ENCODE results near the gene ZNF71. TPM values are rescaled to one million over a fixed set of nuclear protein-coding genes. Genes with fewer than 3 reads are reported as not detected.

The ZNF71 gene
- total RNA-seq (2014; rRNA removed; shearing (Covaris generic)), result 4.0 and 4.9 TPM in 2 replicates
- 0.68 and 0.71 TPM in 2 replicates for polyA plus RNA-seq (2015; cell fraction: cytosol; rRNA removed)
- polyA plus RNA-seq (2015; cell fraction: nucleus; rRNA removed), result 0.23 and 0.34 TPM in 2 replicates

- peak; percentile 65 for DNase-seq (ENCODE audit: low read depth)
Measured at GRCh38 chr19:56594783-56595547, at the start of gene ZNF71. Gene ZNF71 (plus strand): TSS chr19:56595302. CDS start chr19:56601559, 6,257 bp downstream.

- no peak for DNase-seq (ENCODE audit: low read depth)
Measured at GRCh38 chr19:56547535-56547934, 47.6 kb upstream of the ZNF71 start.

GRCh38 chr19:56554272-56554869 lies 40.7 kb upstream of the ZNF71 start:
- no peak for DNase-seq (ENCODE audit: low read depth)

- DNase-seq (ENCODE audit: low read depth), result no peak
Measured at GRCh38 chr19:56562766-56563165, 32.3 kb upstream of the ZNF71 start.

- DNase-seq (ENCODE audit: low read depth), result no peak
Measured at GRCh38 chr19:56566904-56567273, 28.2 kb upstream of the ZNF71 start.

GRCh38 chr19:56567274-56568120 lies 27.6 kb upstream of the ZNF71 start, which contains the start of gene ZNF470:
Gene ZNF470 (plus strand): TSS chr19:56567468. CDS start chr19:56570312, 2,844 bp downstream.
- peak; percentile 66 for DNase-seq (ENCODE audit: low read depth)

GRCh38 chr19:56572589-56572988 lies 22.5 kb upstream of the ZNF71 start:
- no peak for DNase-seq (ENCODE audit: low read depth)

GRCh38 chr19:56573914-56574313 lies 21.2 kb upstream of the ZNF71 start:
- no peak for DNase-seq (ENCODE audit: low read depth)

- DNase-seq (ENCODE audit: low read depth), result no peak
Measured at GRCh38 chr19:56577719-56578602, 17.1 kb upstream of the ZNF71 start.

GRCh38 chr19:56594446-56594782 lies 688 bp upstream of the ZNF71 start:
- no peak for DNase-seq (ENCODE audit: low read depth)

GRCh38 chr19:56595548-56595899 lies 422 bp downstream of the ZNF71 start:
- DNase-seq (ENCODE audit: low read depth), result no peak

- DNase-seq (ENCODE audit: low read depth), result no peak
Measured at GRCh38 chr19:56596676-56597075, 1.6 kb downstream of the ZNF71 start.

- no peak for DNase-seq (ENCODE audit: low read depth)
Measured at GRCh38 chr19:56597696-56598095, 2.6 kb downstream of the ZNF71 start.

GRCh38 chr19:56601375-56601774 lies 6.3 kb downstream of the ZNF71 start:
- no peak for DNase-seq (ENCODE audit: low read depth)

- no peak for DNase-seq (ENCODE audit: low read depth)
Measured at GRCh38 chr19:56603829-56604228, 8.7 kb downstream of the ZNF71 start.

GRCh38 chr19:56608274-56608964 lies 13.3 kb downstream of the ZNF71 start:
- no peak for DNase-seq (ENCODE audit: low read depth)

GRCh38 chr19:56611288-56611687 lies 16.2 kb downstream of the ZNF71 start:
- no peak for DNase-seq (ENCODE audit: low read depth)

GRCh38 chr19:56612737-56613136 lies 17.6 kb downstream of the ZNF71 start:
- no peak for DNase-seq (ENCODE audit: low read depth)

GRCh38 chr19:56613639-56614038 lies 18.5 kb downstream of the ZNF71 start:
- no peak for DNase-seq (ENCODE audit: low read depth)

- no peak for DNase-seq (ENCODE audit: low read depth)
Measured at GRCh38 chr19:56617531-56617930, 22.4 kb downstream of the ZNF71 start.
